Calu3 (cell line): Measurements from ENCODE around the gene HCRTR1. TPM values are rescaled to one million over a fixed set of nuclear protein-coding genes. Genes with fewer than 3 reads are reported as not detected.

Experiments
- BruUV-seq: library from RNA; stranded (reverse); fragments of 400-500 nt; replicated peaks from 2 replicates; lab custom pipeline; 2021; lab: Mats Ljungman, UMichigan
- CTCF ChIA-PET: fragments of 300-600 bp; sonication (Branson Sonifier 250); formaldehyde crosslinking; loops from one replicate; lab custom pipeline; 2022; ENCODE audit warnings: antibody characterized with exemption; lab: Charles Lee
- DNase-seq: peaks from one replicate; pipeline ENCODE4 v3.0.0; 2022
- H3K27ac Mint-ChIP-seq: one replicate; pipeline ENCODE4 v1.8.0; 2022; ENCODE audit warnings: mixed read lengths; ENCODE audit not compliant: unreplicated experiment
- H3K27me3 Mint-ChIP-seq: one replicate; pipeline ENCODE4 v1.8.0; 2022; ENCODE audit warnings: mixed read lengths; ENCODE audit not compliant: unreplicated experiment
- H3K36me3 Mint-ChIP-seq: one replicate; pipeline ENCODE4 v1.8.0; 2022; ENCODE audit warnings: mild to moderate bottlenecking, moderate library complexity, mixed read lengths; ENCODE audit not compliant: insufficient read depth, unreplicated experiment
- H3K4me1 Mint-ChIP-seq: one replicate; pipeline ENCODE4 v1.8.0; 2022; ENCODE audit warnings: mild to moderate bottlenecking, low read depth, mixed read lengths; ENCODE audit not compliant: unreplicated experiment
- H3K4me3 Mint-ChIP-seq: one replicate; pipeline ENCODE4 v1.8.0; 2022; ENCODE audit warnings: mild to moderate bottlenecking, low read depth, moderate library complexity, mixed read lengths; ENCODE audit not compliant: unreplicated experiment
- H3K9me3 Mint-ChIP-seq: one replicate; pipeline ENCODE4 v1.8.0; 2022; ENCODE audit warnings: low read depth, mixed read lengths; ENCODE audit not compliant: unreplicated experiment
- CTCF ChIP-seq: fragments of 200-600 bp; IDR thresholded peaks from one replicate; pipeline ENCODE4 v1.8.0; 2022; ENCODE audit warnings: antibody characterized with exemption; ENCODE audit not compliant: unreplicated experiment
- intact Hi-C: fragments of 100-400 bp; cut with micrococcal nuclease; formaldehyde crosslinking; loops from one replicate; pipeline ENCODE4 v1.10.0; 2022; ENCODE audit not compliant: unreplicated experiment
- total RNA-seq: library from RNA; stranded (reverse); gene quantifications from 2 replicates; pipeline ENCODE4 v1.2.3, GENCODE V29; 2022

Gene HCRTR1
- total RNA-seq, 1 experiment from 2014 or later: not detected

GRCh38 chr1:31670593-31670964 lies 53.1 kb downstream of the HCRTR1 start:
- H3K4me1 Mint-ChIP-seq: peaks cover 34% of the 10 kb centered on the region
- H3K4me3 Mint-ChIP-seq: peak overlapping the region; percentile 64
- no peak for DNase-seq
- H3K27me3 Mint-ChIP-seq: peaks cover 42% of the 10 kb centered on the region
- no peaks in the 10 kb centered on the region for H3K9me3 Mint-ChIP-seq
- TSS peak; percentile 63 for BruUV-seq
- TF ChIP-seq CTCF: no peak
- CTCF ChIA-PET: interaction anchor here (0.6 to 2.0 kb wide), 11 partner anchors 8 to 651 kb away, joined by 3 to 21 read pairs (median 5); no protein-coding TSS in a partner anchor
- H3K27ac Mint-ChIP-seq: peak overlapping the region; percentile 52
- H3K36me3 Mint-ChIP-seq: peaks cover 17% of the 10 kb centered on the region
- intact Hi-C loops: no loop called here

GRCh38 chr1:31671147-31671546 lies 53.7 kb downstream of the HCRTR1 start:
- Mint-ChIP-seq H3K36me3 (peaks cover 12% of the 10 kb centered on the region), H3K4me3 (no peak overlapping the region), H3K4me1 (peaks cover 30% of the 10 kb centered on the region), H3K27me3 (peaks cover 42% of the 10 kb centered on the region), H3K27ac (no peak overlapping the region), H3K9me3 (no peaks in the 10 kb centered on the region)
- TF ChIP-seq CTCF: no peak
- CTCF ChIA-PET: interaction anchor here (1.6 to 2.0 kb wide), 2 partner anchors 9 to 118 kb away, joined by 7 to 21 read pairs; no protein-coding TSS in a partner anchor
- DNase-seq: no peak
- BruUV-seq: no TSS peak
- intact Hi-C loops: no loop called here

GRCh38 chr1:31671561-31672201 lies 54.2 kb downstream of the HCRTR1 start:
- no TSS peak for BruUV-seq
- intact Hi-C loops: no loop called here
- Mint-ChIP-seq H3K4me3 (no peak overlapping the region), H3K27ac (no peak overlapping the region), H3K27me3 (peaks cover 42% of the 10 kb centered on the region), H3K36me3 (peaks cover 12% of the 10 kb centered on the region), H3K9me3 (no peaks in the 10 kb centered on the region), H3K4me1 (peaks cover 25% of the 10 kb centered on the region)
- DNase-seq: no peak
- TF ChIP-seq CTCF: no peak
- CTCF ChIA-PET: no interaction called here

GRCh38 chr1:31672986-31673385 lies 55.5 kb downstream of the HCRTR1 start:
- Mint-ChIP-seq H3K27ac (no peak overlapping the region), H3K4me3 (no peak overlapping the region), H3K9me3 (no peaks in the 10 kb centered on the region), H3K36me3 (peaks cover 12% of the 10 kb centered on the region), H3K4me1 (peaks cover 21% of the 10 kb centered on the region), H3K27me3 (peaks cover 55% of the 10 kb centered on the region)
- no peak for TF ChIP-seq CTCF
- BruUV-seq: no TSS peak
- CTCF ChIA-PET: no interaction called here
- no peak for DNase-seq
- intact Hi-C loops: no loop called here
